T-helper 9 cell (primary cell): Measurements from ENCODE around the gene FOXR2.

Experiments
- DNase-seq: peaks from one replicate; pipeline ENCODE4 v3.0.0-alpha.2; 2020
- total RNA-seq, 2 donors: gene quantifications; one replicate each; lab custom pipeline; 2026; lab: John Stamatoyannopoulos, UW

The FOXR2 gene, protein sequence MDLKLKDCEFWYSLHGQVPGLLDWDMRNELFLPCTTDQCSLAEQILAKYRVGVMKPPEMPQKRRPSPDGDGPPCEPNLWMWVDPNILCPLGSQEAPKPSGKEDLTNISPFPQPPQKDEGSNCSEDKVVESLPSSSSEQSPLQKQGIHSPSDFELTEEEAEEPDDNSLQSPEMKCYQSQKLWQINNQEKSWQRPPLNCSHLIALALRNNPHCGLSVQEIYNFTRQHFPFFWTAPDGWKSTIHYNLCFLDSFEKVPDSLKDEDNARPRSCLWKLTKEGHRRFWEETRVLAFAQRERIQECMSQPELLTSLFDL
- 0 reads per million in 2 donors for total RNA-seq

DNA sequence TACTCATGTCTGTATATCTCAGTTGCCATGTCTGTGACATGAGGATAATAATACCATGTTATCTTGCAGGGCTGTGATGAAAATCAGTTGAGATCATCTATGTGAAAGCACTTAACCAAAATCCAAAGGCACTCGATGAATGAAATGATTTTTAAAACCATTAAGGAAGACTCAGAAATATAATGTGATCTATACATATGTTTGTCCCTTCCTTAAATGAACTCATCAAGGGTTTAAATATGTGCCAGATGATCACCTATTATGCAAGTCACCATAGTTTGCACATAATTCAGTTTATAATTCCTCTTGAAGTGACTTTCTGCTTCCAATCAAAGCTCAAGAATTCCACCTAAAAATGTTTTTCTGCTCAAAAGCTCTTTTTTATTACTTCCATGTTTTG is at the start of gene FOXR2:
FOXR2 (plus strand) TSS at position 301 of the 400 bp plus-strand sequence. CDS start 312 bp downstream, outside the sequence.
- DNase-seq, result no peak

GRCh38 chrX:55579115-55579514 is 44.1 kb upstream of the FOXR2 start:
- DNase-seq, result no peak

DNA sequence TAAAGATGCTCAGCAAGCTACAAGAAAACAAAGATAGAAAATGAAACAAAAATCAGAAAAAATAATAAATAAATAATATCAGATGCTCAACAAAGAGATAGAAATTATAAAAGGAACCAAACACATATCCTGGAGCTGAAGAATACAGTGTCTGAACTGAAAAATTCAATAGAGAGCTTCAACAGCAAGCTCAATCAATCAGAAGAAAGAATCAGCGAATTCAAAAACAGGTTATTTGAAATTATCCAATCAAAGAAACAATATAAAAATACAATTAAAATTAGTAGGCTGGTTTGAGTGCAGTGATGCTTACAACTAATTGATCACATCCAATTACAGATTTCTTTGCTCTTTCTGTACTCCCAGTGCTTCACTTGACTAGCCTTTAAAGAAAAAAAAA is 40.8 kb upstream of the FOXR2 start:
- DNase-seq, result no peak

DNA sequence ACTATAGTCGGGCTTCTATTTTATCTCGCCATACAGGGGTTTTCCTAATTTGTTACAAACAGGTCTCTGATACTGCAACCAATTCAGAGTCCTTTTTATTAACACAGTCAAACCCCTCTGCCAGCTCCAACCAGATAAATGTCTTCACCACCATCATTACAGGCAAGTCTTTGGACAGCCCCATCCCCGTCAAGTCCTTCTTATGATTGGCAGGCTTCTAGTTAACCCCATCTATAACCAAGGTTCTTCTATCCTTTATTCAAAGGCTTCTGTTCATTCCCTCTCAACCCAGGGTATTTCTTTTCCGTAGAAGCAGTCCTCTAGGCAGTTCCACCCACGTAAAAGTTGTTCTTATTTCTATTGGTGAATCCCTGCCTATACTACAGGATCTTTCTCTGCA is 29.9 kb upstream of the FOXR2 start:
- DNase-seq, result no peak

DNA sequence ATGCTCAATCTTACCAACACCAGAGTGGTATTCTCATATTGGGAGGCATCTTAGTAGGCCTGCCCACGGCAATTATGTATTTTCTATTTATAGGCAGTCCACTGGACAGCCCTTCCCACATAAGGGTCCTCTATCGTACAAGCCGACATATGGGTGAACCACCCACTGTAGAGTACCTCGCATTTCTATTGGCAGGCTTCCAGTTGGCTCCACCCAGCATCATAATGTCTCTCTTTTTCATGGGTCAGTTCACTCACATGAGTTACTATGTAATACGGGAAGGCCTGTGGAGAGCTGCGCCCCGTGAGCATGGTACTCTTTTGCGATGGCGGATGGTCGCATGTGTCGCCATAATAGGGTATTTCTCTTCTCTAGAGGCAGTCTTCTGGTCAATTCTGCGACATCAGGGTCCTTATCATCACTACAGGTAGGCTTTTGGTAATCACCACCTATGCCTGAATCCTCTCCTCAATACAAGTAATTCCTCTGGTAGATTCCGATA is 29.4 kb upstream of the FOXR2 start:
- no peak for DNase-seq

DNA sequence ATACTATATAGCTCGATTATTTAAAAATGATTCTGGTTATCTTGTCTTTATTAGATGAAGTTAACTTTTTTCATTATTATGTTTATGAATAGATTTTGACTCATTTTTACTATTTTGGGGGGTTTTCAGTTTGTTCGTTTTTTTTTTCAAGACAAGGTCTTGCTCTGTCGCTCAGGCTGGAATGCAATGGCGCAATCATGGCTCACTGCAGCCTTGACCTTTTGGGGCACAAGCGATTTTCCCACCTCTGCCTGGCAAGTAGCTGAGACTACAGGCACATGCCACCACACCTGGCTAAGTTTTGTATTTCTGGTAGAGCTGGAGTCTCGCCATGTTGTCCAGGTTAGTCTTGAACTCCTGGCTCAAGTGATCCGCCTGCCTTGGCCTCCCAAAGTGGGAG is 24.9 kb upstream of the FOXR2 start:
- no peak for DNase-seq

GRCh38 chrX:55619547-55619946 is 3.7 kb upstream of the FOXR2 start:
- no peak for DNase-seq

- DNase-seq, result no peak
Observed at GRCh38 chrX:55624403-55624802, 1.2 kb downstream of the FOXR2 start.

GRCh38 chrX:55636109-55636508 is 12.9 kb downstream of the FOXR2 start:
- no peak for DNase-seq

DNA sequence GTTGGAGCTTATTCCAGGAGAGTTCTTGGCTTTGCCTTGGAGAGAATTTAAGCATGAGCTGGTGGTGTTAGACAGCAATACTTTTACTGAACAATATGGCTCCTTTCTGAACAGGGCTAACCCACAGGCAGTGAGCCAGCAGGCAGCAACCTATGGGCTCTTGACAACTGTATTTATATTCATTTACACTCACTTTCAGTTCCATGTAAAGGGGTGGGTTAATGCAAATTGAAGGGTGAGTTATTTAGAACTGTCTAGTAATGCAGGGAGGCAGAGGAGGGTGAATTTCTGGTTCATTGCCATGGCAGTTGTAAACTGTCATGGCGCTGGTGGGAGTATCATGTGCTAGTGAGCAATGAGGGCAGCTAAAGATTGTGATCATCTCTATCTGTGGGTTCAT is 15.7 kb downstream of the FOXR2 start:
- no peak for DNase-seq

- no peak for DNase-seq
Observed at GRCh38 chrX:55640854-55641253, 17.7 kb downstream of the FOXR2 start.

DNA sequence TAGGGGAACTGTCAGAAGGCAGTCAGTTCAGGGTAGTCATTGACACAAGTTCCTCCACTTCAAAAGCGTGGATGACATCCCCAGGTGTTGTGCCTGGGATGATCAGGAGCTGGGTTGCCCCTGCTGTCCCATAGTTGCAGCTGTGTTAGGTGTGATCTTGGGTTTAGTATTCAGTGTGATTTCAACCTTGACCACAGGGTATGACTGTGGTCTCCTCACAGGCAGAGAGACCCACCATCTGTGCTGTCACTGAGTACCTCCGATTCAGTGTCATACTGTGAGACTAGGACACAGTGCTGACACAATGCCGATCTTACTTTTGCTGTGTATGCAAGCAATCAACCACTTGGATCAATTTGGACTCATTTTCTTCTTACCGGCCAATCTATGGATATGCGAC is 25.2 kb downstream of the FOXR2 start:
- no peak for DNase-seq

- DNase-seq, result no peak
Observed at GRCh38 chrX:55659931-55660330, 36.7 kb downstream of the FOXR2 start.

DNA sequence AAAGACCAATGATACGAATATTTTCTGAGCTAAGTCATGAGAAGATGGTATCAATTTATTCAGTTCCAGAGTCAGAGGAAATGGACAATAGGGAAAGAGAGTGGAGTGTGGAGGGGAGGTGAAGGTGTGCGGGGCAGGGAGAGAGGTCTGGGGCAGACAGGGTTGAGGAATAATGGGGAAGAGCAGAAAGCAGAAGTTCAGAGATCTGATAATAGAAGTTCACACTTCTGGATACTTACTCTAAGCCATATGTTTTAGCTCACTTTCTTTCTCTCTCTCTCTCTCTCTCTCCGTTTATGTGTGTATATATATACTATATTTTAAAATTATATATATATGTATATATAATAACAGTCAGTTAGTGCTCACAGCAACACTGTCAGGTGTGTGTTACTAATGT is 40.4 kb downstream of the FOXR2 start:
- DNase-seq, result no peak

- no peak for DNase-seq
Observed at GRCh38 chrX:55668084-55668483, 44.9 kb downstream of the FOXR2 start.
